Stimulated activated CD4-positive, alpha-beta T cell treated with anti-CD3 and anti-CD28 coated beads, Interleukin-1b, Interleukin-23, amount 100 ng/mL, for 4 hours (primary cell): ENCODE results near the gene CERS2.

ENCODE experiments used
- DNase-seq, 2 donors: peaks; one replicate each; pipeline ENCODE4 v3.0.0-alpha.2; 2020; ENCODE audit warnings: low read depth in 2 of 2

CERS2 gene

DNA sequence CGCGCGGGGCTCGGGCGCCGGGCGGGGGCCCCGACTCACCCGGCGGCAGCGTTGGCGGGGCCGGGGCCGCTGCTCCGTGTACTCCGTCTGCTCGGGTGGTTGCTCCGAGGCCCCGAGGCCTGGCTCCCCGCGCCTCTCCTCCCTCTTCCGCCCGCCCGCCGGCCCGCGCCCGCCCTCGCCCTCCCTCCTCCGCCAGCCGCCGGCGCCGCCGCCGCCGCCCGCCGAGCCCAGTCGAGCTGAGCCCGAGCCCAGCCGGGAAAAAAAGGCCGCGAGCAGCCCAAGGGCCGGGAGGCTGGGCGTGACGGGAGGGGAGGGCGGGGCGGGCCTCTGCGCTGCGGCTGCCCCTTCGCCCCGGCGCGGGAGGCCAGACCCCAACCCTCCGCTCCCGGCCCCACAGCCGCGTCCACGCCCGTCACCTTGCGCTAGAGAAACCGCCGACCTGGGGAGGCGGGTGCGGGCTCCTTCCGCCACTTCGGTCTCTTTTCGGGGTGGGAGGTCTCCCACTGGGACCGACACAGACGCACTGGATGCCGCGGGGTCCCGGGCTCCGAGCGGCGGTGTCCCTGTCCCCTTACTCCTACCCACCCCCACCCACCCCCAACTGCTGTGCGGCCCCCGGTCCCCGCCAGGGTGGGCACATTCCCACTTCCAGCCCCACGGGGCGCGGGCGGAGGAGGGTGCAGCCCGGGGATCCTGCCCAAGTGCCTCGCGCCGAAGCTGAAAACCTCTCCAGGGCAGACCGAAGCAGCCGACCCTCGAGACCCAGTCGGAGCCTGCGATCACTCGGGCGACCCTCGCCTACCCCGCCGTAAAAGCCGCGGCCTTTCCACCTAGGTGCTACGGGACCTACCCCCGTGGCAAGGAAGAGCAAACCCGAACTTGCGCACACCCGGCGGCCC is at the start of gene CERS2:
TSS of gene CERS2 (minus strand) at position 256 of the 899 bp plus-strand sequence. CDS start 5,745 bp downstream, outside the sequence.
- DNase-seq, result peak; percentile 66 to 68

GRCh38 chr1:151013518-151013917 is 38.9 kb upstream of the CERS2 start:
- DNase-seq, result no peak

DNA sequence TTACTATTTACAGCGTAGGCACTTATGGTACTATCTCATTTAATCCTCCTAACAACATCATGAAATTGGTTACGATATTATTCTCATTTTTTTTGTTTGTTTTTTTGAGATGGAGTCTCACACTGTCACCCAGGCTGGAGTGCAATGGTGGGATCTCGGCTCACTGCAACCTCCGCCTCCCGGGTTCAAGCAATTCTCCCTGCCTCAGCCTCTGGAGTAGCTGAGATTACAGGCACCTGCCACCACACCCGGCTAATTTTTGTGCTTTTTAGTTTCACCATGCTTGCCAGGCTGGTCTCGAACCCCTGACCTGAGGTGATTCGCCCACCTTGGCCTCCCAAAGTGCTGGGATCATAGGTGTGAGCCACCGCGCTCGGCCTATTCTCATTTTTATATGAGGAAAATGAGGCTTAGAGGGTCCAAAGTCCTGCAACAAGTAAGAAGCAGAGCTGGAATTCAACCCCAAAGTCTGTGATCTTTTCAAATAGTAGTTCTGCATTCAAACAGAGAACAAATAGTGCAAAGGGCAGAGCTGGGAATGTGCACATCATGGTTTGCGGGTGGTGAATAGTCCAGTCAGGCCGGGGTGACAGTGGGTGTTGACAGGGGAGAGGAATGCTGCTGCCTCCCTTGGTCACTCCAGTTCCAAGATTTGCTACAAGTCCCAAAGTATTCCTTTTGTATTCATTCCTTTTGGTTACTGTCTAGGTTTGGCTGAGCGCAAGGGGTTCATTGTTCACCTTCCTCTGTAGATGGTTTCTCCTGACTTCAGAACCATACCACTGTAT is 38.2 kb upstream of the CERS2 start:
- no peak for DNase-seq

DNA sequence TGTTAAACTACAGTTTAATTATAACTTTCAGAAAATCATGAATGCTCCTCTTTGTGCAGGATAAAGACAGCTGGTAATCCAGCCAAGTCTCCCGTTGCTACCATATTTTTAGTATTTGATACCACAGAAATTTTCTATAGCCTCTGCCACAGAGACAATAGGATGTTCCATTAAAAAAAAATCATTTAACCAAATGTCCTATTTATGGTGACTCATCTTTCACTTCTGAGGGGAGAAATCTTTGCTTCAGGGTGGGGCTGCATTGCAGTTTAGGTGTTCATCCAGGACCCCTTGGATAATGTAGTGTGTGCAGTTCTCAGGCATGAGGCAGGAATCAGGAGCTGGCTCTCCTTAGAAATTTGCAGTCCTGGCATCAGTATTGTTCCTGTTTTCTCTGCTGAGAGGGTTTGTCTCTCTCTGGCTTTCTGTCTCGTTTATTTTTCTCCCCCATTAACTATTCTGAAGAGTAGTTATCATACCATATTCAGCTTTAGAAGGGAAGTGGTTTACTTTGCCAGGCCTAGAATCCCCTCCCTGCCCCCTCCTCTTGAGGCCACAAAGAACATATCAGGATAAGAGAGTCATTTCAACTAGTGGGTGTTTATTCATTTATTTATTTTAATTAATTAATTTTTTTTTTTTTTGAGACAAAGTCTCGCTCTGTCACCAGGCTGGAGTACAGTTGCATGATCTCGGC is 36.7 kb upstream of the CERS2 start:
- DNase-seq, result no peak

GRCh38 chr1:151010346-151010726 is 35.7 kb upstream of the CERS2 start:
- DNase-seq, result no peak

DNA sequence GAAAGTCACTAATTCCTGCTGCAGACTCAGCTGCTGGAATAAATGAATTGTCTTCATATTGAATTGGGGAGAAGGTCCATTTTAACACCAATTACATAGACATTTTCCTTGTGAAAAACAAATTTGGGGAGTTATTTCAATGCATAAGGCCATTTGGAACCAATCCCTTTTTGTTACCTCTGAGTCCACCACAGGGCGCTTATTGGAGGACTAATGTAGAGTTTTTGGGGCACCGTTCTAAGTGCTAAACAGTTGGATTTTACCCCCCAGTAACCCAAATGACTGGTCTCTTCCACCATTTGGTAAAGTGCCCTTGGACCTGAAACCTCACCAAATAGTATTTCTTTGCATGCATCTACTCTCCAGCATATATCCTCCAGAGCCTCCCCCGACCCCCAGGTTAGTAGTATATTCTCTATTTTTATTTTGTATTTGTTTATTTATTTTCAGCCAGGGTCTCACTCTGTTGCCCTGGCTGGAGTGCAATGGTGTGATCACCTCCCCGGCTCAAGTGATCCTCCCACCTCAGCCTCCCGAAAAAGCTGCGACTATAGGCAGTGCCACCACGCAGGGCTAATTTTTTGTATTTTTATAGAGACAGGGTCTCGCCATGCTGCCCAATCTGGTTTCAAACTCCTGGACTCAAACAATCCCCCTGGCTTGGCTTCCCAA is 35.2 kb upstream of the CERS2 start:
- no peak for DNase-seq

DNA sequence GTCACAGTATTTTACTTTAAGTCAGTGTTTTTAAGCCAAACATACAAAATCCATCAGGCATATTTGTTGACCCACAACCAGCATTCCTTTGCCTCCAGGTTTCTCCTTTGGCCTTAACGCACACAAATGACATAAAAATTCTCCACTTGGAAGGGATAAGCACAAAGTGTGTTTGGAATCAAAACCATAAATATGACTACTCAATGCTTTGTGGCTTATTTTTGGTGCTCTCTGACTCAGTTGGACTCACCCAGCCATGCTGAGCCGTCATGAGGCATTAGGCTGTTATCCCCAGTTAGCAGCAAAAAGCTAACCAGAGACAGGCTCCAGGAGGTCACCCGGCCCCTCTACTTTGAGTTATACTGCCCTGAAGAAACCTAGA is 34.6 kb upstream of the CERS2 start:
- no peak for DNase-seq

- DNase-seq, result peak; percentile 89 to 97
These were observed 33.9 kb upstream of the CERS2 start, which contains the start of gene PRUNE1 for GRCh38 chr1:151008244-151009205. Gene PRUNE1 (plus strand): TSS chr1:151008449. CDS start chr1:151008633, 184 bp downstream.

- DNase-seq, result no peak
These were observed 33.2 kb upstream of the CERS2 start for GRCh38 chr1:151007853-151008243.

DNA sequence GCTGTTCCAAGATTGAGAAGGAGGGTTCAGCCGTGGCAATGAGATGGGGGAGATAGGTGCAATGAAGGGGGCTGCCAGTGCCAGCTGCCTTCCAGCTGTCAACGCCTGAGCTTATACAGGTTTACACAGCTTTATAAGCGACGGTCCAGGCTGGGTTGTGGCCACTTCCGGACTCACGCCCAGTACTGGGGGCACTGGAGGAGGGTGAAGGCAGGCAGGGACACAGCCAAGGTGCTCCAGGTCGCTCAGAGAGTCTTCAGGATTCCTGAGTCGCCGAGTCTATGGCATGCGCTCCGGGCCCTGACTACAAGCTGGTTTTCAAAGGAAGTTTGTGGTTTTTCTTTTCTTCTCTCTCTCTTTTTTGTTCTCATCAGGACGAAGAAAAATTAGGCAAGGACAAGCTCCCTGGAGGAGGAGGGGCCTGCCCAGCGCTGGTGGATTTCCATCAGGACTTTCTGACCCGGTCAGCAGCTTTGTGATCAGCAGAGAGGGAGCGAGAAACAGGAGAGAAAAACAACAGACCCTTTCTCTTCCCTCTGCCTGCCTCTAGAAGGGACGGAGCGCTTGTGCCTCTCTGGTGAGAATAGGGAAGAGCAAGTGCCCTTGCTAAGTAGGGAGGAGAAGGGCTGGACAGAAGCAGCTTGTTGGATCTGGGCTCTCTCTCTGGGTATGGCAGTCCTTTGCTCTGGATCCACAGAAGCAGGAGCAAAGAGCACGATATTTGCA is 31.9 kb upstream of the CERS2 start, which contains the start of gene MINDY1:
TSS of gene MINDY1 (minus strand) at position 576 of the 726 bp plus-strand sequence. CDS start 4,285 bp downstream, outside the sequence.
- DNase-seq, result no peak

- DNase-seq, result no peak
These were observed 31.2 kb upstream of the CERS2 start for GRCh38 chr1:151005729-151006319.

DNA sequence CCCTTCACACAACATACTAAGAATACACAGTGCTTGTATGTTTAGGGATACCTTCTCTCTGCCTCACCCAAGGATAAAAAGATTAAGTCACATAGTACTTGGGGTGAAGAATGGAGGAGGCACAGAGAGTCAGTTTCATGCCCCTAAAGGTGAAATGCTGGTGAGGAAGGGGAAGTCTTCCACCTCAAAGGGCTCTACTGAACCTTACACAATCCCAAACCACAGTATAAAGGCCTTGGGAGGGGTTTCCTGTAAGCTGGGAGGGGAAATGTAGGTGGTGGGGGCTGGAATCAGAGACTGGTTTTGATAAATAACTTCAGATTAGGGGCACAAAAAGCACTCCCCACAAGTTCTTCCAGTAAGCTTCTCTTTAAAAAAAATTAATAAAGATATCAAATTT is 28.5 kb upstream of the CERS2 start:
- no peak for DNase-seq

GRCh38 chr1:151002611-151003010 is 28.0 kb upstream of the CERS2 start:
- DNase-seq, result no peak

DNA sequence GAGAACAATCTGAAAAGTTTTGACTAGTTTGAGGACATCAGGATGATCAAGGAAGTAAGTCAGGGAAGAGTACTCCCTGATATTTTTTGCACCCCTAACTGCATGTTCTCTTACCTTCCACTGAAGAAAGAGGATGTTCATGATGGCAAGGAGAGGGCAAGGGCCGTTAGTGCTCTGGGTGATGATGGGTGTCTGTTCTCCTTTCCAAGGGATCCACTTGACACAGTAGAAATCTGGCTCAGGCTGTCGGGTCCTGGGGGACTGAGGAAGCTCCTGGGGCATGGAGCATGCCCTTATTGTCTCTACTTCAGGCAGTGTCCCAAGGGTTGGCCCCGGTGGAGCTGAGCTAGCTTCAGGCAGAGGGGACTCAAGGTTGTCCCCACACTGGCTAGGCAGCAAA is 27.4 kb upstream of the CERS2 start:
- DNase-seq, result no peak

- no peak for DNase-seq
These were observed 27.0 kb upstream of the CERS2 start for GRCh38 chr1:151001602-151002001.

DNA sequence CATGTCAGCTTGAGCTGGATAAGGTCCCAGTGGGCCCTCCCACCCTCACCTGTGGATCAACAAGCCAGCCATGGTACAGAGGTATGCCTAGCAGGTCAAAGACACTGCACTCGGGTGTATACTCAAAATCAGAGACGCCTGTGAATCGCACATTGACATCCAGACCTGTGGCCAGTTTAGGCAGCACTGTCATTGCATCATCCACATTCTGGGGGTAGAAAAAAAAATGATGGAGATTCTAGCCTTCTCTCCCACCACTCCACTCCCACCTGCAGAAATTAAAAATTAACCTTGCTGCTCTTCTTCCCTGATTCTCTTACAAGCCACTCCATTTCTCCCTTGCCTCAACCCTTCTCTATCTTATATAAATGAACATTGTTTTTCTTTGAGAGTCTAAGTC is 25.8 kb upstream of the CERS2 start:
- no peak for DNase-seq

GRCh38 chr1:150999926-151000325 is 25.3 kb upstream of the CERS2 start:
- DNase-seq, result no peak

DNA sequence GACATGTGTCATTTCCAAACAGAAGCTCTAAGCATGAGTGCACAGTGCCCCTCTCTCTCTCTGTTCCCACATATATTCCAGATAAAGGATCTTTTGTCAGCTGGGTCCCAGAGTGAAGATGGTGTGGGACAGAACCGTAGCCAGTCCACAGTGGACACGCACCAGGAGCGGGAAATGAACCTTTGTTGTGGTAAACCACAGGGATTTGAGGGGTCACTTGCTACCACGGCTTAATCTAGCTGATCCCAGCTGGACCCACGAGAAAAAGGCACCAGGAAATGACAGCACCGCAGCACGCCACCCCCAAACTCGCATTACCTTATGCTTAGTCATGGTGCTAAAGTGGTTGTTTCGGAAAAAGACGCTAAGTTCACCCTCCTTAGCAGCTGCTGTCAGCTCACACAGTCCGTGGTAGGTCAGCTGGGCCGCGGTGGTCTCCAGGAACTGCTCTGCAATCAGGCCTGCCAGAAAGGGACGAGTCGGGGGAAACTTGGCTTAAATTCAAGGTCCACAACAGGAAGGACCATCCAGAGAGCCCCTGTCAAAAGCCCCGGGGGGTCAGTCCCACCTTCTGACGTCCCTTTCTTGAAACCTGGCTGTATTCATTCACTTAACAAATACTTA is 24.5 kb upstream of the CERS2 start:
- no peak for DNase-seq

DNA sequence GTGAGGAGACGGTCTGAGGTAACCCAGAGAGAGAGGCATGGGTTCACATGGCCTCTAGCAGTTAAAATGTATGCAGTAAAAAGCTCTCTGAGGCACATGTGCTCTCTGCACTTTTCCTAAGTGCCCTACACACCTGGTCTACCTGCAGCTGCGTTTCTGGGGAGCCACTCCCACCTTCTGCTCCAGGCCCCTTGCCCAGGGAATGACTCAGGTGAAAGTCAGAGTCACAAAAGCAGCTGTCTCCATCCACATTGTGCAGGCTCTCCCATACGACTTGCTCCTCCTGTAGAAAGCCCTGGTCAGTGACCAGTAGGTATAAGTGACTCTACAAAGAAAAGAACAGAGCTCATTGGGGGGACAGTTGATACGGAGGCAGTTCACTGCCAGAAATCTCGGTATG is 23.3 kb upstream of the CERS2 start:
- DNase-seq, result no peak
